PFSK-1 (cell line): ENCODE measurements around the gene IFNE.

Source experiments
- FOXP2 ChIP-seq: optimal IDR thresholded peaks from 2 replicates; pipeline ENCODE3; 2011; ENCODE audit warnings: borderline replicate concordance, control low read depth, inconsistent platforms; ENCODE audit not compliant: insufficient read depth; ENCODE audit errors: extremely low read length, extremely low read depth
- POLR2AphosphoS5 ChIP-seq: IDR thresholded peaks from 2 replicates; pipeline ENCODE4 v1.6.1; 2012; ENCODE audit warnings: low read depth, mild to moderate bottlenecking, control low read depth, low read length, moderate library complexity
- SIN3A ChIP-seq: IDR thresholded peaks from 2 replicates; pipeline ENCODE4 v1.6.1; 2012; ENCODE audit warnings: mild to moderate bottlenecking, low read length, moderate library complexity, borderline replicate concordance; ENCODE audit not compliant: insufficient read depth
- TAF1 ChIP-seq: IDR thresholded peaks from 2 replicates; pipeline ENCODE4 v1.6.1; 2012; ENCODE audit warnings: low read length, control low read depth, borderline replicate concordance; ENCODE audit not compliant: insufficient read depth
- TF ChIP-seq, protein P1 (sequence below), 2 experiments: IDR thresholded peaks; 2 replicates each; pipeline versions ENCODE4 v1.6.1 to v1.8.0; 2011 to 2012; ENCODE audit warnings: low read depth in 2 of 2, low read length in 2 of 2, control low read depth in 1 of 2, inconsistent platforms in 1 of 2, mild to moderate bottlenecking in 1 of 2, moderate library complexity in 1 of 2; ENCODE audit not compliant: insufficient read depth in 1 of 2

IFNE gene

DNA sequence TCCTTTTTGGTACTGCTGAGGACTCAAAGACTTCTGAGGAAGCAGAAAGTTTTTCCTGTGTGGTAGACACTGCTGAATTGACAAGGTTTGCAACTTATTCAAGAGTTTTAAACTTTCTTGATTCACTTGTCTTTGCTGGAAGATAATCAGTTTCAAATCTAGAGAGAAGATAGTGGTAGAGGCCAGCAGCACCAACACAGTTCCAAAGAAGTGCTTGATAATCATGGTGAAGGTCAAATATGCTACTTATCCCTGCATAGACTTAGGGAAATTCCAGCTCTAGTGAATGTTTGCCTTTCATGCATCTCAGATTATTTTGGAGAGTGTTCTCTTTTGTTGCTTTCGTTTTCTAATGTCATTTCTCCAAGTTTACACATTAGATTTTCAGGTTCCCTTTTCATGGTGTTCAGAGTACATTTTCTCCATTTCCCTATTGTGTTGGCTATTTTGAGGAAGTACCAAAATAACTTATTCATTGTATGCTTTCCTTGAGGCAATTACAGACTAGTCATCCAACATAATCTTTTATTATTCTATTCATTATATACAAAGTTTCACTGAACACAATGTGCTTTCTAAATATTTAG lies 550 bp downstream of the IFNE start:
- TF ChIP-seq, protein P1, sequence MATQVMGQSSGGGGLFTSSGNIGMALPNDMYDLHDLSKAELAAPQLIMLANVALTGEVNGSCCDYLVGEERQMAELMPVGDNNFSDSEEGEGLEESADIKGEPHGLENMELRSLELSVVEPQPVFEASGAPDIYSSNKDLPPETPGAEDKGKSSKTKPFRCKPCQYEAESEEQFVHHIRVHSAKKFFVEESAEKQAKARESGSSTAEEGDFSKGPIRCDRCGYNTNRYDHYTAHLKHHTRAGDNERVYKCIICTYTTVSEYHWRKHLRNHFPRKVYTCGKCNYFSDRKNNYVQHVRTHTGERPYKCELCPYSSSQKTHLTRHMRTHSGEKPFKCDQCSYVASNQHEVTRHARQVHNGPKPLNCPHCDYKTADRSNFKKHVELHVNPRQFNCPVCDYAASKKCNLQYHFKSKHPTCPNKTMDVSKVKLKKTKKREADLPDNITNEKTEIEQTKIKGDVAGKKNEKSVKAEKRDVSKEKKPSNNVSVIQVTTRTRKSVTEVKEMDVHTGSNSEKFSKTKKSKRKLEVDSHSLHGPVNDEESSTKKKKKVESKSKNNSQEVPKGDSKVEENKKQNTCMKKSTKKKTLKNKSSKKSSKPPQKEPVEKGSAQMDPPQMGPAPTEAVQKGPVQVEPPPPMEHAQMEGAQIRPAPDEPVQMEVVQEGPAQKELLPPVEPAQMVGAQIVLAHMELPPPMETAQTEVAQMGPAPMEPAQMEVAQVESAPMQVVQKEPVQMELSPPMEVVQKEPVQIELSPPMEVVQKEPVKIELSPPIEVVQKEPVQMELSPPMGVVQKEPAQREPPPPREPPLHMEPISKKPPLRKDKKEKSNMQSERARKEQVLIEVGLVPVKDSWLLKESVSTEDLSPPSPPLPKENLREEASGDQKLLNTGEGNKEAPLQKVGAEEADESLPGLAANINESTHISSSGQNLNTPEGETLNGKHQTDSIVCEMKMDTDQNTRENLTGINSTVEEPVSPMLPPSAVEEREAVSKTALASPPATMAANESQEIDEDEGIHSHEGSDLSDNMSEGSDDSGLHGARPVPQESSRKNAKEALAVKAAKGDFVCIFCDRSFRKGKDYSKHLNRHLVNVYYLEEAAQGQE (IDR thresholded peaks at IDR 0.05; ENCODE audit: insufficient read depth in 1 of 2, low read depth in 2 of 2, low read length in 2 of 2), result no peak
- TF ChIP-seq TAF1 (no peak), FOXP2 (no peak), SIN3A (no peak), POLR2AphosphoS5 (no peak)

GRCh38 chr9:21479152-21479702 lies 2.9 kb downstream of the IFNE start:
- no peak for TF ChIP-seq FOXP2
- TF ChIP-seq SIN3A, result no peak
- TF ChIP-seq POLR2AphosphoS5, result no peak
- TF ChIP-seq, protein P1 (IDR thresholded peaks at IDR 0.05; ENCODE audit: insufficient read depth in 1 of 2, low read depth in 2 of 2, low read length in 2 of 2), result no peak
- TF ChIP-seq TAF1, result no peak

DNA sequence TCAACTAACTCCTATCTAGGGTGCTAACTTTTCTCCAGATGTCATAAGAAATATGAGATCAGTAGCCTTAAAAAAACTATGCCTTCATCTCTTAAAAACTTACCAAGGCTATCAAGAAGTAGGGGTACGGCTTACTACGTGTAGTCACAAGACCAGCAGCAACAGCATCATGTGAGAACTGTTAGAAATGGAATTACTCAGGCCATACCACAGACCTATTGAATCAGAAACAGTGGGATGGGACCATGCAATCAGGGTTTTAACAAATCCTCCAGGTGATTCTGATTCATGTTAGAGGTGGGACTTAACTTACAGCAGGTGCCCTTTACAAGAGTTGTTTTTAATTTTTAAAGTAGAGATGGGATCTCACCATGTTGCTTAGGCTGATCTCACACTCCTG lies 4.6 kb downstream of the IFNE start:
- TF ChIP-seq SIN3A (no peak), FOXP2 (no peak), POLR2AphosphoS5 (no peak), TAF1 (no peak)
- TF ChIP-seq, protein P1 (IDR thresholded peaks at IDR 0.05; ENCODE audit: insufficient read depth in 1 of 2, low read depth in 2 of 2, low read length in 2 of 2), result no peak

- TF ChIP-seq TAF1 (no peak), FOXP2 (no peak), SIN3A (no peak), POLR2AphosphoS5 (no peak)
- TF ChIP-seq, protein P1 (IDR thresholded peaks at IDR 0.05; ENCODE audit: insufficient read depth in 1 of 2, low read depth in 2 of 2, low read length in 2 of 2), result no peak
Observed at GRCh38 chr9:21473236-21473635, 8.9 kb downstream of the IFNE start.

- no peak for TF ChIP-seq SIN3A
- no peak for TF ChIP-seq POLR2AphosphoS5
- TF ChIP-seq, protein P1 (IDR thresholded peaks at IDR 0.05; ENCODE audit: insufficient read depth in 1 of 2, low read depth in 2 of 2, low read length in 2 of 2), result no peak
- TF ChIP-seq FOXP2, result no peak
- no peak for TF ChIP-seq TAF1
Observed at GRCh38 chr9:21470126-21470525, 12.0 kb downstream of the IFNE start.
